ENCODE measurements around the gene SPI1.

The SPI1 gene

GRCh38 chr11:47400768-47401279, 22.5 kb upstream of the SPI1 start:
- Histone ChIP-seq H3K4me3 (peak overlapping the region; percentile 58 to 65), H3K27ac (peak overlapping the region; percentile 73 to 82), H3K9me3 (no peaks in the 10 kb centered on the region), H3K36me3 (no peaks in the 10 kb centered on the region), H3K4me1 (peaks cover 0 to 17% (median 9%) of the 10 kb centered on the region in 4 donors), H3K27me3 (no peaks in the 10 kb centered on the region)
- TF ChIP-seq CTCF (IDR thresholded peaks at IDR 0.05) = no peak
- intact Hi-C loops (cut with DNase I; ENCODE audit: low total_unique reads) = no loop called here
- peak in 1 of 2 donors; percentile 16 for DNase-seq

- peak in 1 of 2 donors; percentile 19 for DNase-seq
- Histone ChIP-seq H3K27ac (peak overlapping the region; percentile 73 to 82), H3K4me1 (peaks cover 0 to 17% (median 9%) of the 10 kb centered on the region in 4 donors), H3K9me3 (no peaks in the 10 kb centered on the region), H3K27me3 (no peaks in the 10 kb centered on the region), H3K4me3 (peak overlapping the region; percentile 58 to 65), H3K36me3 (no peaks in the 10 kb centered on the region)
- intact Hi-C loops (cut with DNase I; ENCODE audit: low total_unique reads) = no loop called here
- TF ChIP-seq CTCF (IDR thresholded peaks at IDR 0.05) = no peak
Observed at GRCh38 chr11:47399860-47400767, 21.8 kb upstream of the SPI1 start.

DNA sequence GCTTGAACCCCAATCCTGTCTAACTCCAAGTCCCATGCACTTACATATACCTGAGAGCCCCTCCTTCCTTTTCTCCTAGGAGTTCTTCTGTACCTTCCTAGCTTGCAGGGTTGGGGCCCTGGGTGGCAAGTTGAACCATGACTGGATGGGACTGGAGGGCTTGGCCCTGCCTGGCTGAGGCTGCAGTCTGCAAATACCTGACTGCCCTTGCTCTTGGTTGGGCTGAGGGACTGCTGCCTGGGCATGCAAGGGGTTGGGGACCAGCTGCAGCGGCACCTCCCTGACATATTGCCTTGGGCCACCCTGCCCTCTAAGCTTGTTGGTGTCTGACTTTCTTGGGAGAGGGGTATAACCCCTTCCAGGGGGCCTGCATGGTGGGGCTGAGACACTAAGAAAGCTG, 20.2 kb upstream of the SPI1 start:
- no peaks in the 10 kb centered on the region for H3K36me3 ChIP-seq
- no peaks in the 10 kb centered on the region for H3K9me3 ChIP-seq
- no peaks in the 10 kb centered on the region for H3K27me3 ChIP-seq
- H3K4me3 ChIP-seq = no peak overlapping the region
- intact Hi-C loops (cut with DNase I; ENCODE audit: low total_unique reads) = no loop called here
- no peak for TF ChIP-seq CTCF (IDR thresholded peaks at IDR 0.05)
- H3K27ac ChIP-seq = no peak overlapping the region
- peaks cover 0 to 17% (median 9%) of the 10 kb centered on the region in 4 donors for H3K4me1 ChIP-seq
- no peak for DNase-seq

DNA sequence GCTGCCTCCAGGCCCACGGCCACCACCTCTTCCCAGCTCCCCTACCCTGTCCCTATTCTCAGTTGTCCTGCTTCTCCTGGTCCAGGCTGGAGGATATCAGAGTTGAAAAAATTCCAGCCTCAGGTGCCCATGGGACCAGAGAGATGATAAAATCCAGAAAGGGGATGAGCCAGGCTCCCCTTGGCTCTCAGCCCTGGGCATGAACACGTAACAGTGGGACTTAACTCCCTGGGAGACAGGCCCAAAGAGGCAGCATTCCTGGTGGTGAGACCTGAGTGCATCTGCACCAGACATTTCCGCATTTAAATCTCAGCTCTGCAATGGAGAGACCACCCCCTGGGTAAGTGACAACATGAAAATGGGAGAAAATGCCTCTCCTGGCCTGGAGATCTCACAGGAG, 19.7 kb upstream of the SPI1 start:
- H3K4me1 ChIP-seq = peaks cover 0 to 17% (median 9%) of the 10 kb centered on the region in 4 donors

GRCh38 chr11:47396049-47396320, 17.6 kb upstream of the SPI1 start:
- intact Hi-C loops (cut with DNase I; ENCODE audit: low total_unique reads) = no loop called here
- no peak overlapping the region for H3K27ac ChIP-seq
- no peaks in the 10 kb centered on the region for H3K36me3 ChIP-seq
- no peak overlapping the region for H3K4me3 ChIP-seq
- H3K27me3 ChIP-seq = no peaks in the 10 kb centered on the region
- peak in 1 of 2 donors; percentile 12 for DNase-seq
- TF ChIP-seq CTCF (IDR thresholded peaks at IDR 0.05) = no peak
- H3K4me1 ChIP-seq = peaks cover 0 to 16% (median 8%) of the 10 kb centered on the region in 4 donors
- H3K9me3 ChIP-seq = no peaks in the 10 kb centered on the region

More for the DNA sequence above, 19.7 kb upstream of the SPI1 start:
- H3K27ac ChIP-seq = no peak overlapping the region
- no peak overlapping the region for H3K4me3 ChIP-seq
- H3K9me3 ChIP-seq = no peaks in the 10 kb centered on the region
- no peaks in the 10 kb centered on the region for H3K27me3 ChIP-seq
- intact Hi-C loops (cut with DNase I; ENCODE audit: low total_unique reads) = no loop called here
- TF ChIP-seq CTCF (IDR thresholded peaks at IDR 0.05) = no peak
- DNase-seq = peak in 1 of 2 donors; percentile 11
- H3K36me3 ChIP-seq = no peaks in the 10 kb centered on the region

Data from tibial artery (tissue), 4 donors.